Ramos (cell line): Measurements from ENCODE around the gene ZNF785.
"Not testable (repeated sequence)": the region's sequence is repeated elsewhere in the genome, so short reads cannot be mapped to it uniquely, and the experiment has no call there.

Experiments
- in situ Hi-C: fragments of 300-500 bp; cut with MboI; formaldehyde crosslinking; loops from one replicate; pipeline ENCODE4 v1.14.3; 2022; ENCODE audit warnings: low sequenced_read_pairs; ENCODE audit not compliant: unreplicated experiment

ZNF785 gene

DNA sequence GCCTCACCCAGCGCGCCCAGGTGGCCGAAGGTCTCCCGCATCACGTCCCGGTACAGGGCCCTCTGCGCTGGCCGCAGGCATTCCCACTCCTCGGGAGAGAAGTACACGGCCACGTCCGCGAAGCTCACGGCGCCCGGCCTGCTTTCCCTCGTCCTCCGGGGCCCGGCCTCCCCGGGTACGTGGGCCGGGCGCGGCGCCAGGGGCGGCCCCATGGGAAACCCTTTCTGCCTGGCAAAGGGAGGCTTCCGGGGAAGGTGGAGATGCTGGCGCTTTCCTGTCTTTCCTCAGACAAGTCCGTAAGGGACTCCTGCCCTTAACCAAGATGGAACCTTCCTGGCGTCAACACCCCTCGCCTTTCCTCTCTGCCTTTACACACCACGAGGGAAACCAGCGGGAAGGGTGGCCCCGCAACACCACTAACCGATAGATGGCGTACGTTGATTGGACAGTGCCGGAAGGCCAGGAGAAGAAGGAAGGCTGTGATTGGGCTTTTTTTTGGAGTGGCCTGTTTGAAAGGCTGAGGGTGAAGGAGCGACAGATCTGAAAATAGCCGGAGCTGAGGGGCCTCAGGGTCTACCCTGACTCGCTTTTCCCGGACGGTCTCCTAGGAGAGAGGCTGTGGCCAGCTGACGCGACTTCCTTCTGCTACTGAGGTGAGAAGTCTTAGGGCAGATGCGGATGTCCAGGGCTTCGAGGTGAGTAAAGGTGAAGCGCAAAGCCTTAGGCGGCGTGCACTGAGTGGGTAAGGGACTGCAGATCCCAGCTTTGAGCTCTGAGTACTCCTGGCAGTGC, at the start of gene ZNF785:
Gene ZNF785, minus strand, starts transcription at position 298 of the 792 bp plus-strand sequence. Its CDS starts 86 bp downstream, at position 212.
- in situ Hi-C loops: no loop called here

- in situ Hi-C loops: no loop called here
These were observed 48.0 kb upstream of the ZNF785 start for GRCh38 chr16:30633526-30633925.

DNA sequence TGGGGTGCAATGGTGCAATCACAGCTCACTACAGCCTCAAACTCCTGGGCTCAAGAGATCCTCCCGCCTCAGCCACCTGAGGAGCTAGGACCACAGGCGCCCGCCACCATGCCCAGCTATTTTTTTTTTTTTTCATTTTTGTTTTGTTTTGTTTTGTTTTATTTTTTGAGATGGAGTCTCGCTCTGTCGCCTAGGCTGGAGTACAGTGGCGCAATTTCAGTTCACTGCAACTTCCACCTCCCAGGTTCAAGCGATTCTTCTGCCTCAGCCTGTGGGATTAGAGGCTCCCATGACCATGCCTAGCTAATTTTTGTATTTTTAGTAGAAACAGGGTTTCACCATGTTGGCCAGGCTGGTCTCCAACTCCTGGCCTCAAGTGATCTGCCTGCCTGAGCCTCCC, 47.0 kb upstream of the ZNF785 start:
- in situ Hi-C loops: not testable (repeated sequence)

DNA sequence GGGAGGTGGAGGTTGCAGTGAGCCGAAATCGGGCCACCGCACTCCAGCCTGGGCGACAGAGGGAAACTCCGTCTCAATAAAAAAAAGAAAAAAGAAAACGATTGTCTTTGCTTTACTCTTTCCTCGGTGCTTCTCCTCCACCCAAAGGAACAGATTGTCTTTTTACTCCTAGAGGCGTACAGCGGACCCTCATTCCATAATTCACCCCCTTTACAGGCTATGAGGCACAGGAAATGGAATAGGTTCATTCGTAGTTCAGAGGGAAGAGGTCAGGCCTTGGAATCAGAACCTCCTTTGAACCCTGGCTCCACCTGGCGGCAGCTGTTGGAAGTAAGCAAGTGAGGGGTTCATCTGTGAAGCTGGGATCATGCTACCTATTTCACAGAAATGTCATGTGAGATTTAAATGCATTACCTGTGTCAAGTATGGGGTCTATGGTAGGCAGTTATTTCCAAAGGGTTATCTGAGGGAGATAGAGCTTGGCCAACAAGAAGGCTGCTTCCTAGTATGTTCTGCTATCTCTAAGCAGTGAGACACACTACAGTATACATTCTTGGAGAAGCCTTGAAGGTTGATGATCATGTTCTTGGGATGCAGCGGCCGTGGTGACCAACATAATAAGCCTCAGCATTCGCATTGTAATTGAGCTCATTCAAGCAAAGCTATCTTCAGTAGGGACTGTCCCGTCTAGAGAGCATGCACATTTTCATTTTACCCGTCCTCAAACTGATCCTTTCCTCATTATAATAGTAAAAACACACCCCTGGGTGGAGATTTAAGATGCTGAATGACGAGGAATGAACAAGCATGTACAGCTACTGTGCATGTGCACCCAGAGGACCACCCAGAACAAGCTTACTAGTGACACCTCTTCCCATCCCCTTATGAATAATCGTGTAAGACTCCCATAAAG, 43.4 kb upstream of the ZNF785 start:
- in situ Hi-C loops: no loop called here

- in situ Hi-C loops: no loop called here
These were observed 40.7 kb upstream of the ZNF785 start for GRCh38 chr16:30626236-30626635.

- in situ Hi-C loops: no loop called here
These were observed 38.2 kb upstream of the ZNF785 start for GRCh38 chr16:30623536-30624283.

DNA sequence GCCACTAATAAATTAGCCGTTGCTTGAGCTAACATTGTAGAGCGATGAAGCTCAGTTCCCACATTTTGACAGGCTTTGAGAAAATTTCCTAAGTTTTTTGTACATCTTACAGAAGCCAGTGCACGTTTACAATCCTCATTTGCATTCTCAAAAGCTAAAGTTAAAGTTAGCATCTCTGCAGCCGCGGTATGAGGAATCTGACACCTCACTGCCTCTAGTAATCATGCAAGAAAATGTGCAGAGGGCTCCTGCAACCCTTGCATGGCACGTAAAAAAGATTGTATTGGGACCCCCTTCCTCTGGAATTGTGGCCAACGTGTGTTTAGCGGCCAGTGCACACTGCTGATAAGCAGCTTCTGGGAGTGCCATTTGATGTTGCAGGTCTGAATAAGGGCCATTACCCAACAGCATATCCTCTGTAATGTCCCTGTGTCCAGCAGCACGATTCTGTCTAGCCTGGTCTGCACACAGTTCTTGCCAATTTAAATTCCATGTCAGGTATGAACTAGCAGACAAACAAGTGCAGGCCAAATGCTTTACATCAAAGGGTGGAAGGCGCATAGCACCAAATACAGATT, 37.0 kb upstream of the ZNF785 start:
- in situ Hi-C loops: no loop called here

- in situ Hi-C loops: no loop called here
These were observed 36.3 kb upstream of the ZNF785 start for GRCh38 chr16:30621765-30622164.

GRCh38 chr16:30620169-30620568, 34.7 kb upstream of the ZNF785 start:
- in situ Hi-C loops: no loop called here

DNA sequence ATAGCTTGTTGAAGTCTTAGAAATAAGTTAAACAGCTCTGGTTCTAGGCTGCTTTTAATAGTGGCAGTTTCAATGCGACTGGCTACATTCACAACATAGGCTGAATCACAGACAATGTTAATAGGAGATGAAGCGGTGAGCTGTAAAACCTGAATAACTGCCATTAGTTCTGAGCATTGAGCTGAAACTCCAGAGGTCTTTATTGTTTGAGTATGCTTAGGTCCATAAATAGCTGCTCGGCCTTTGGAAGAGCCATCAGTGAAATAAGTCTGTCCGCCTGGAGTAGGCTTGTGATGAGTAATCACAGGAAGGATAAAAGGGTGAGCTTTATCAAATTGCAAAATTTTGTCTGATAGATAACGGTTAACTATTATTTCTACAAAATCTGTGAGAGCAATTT, 34.1 kb upstream of the ZNF785 start:
- in situ Hi-C loops: loop anchor here (5.0 to 10.0 kb wide), 3 partner anchors 55 to 525 kb away; partner anchors contain the start of genes TBX6 and YPEL3

DNA sequence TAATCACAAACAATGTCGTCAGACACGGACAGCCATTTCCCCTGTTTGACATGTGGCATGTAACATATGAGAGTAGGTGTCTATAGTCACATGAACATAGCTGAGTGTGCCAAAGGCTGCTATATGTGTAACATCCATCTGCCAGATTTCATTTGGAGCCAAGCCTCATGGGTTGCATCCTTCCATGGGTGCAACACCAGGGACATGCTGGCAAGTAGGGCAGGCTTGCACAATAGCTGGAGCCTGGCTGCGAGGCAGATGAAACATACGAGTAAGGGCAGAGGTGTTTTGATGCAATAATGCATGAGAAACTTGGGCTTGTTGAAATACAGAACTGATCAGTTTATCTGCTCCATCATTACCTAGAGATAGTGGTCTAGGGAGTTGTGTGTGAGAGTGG, 33.7 kb upstream of the ZNF785 start:
- in situ Hi-C loops: loop anchor here (5.0 to 10.0 kb wide), 3 partner anchors 56 to 524 kb away; partner anchors contain the start of genes TBX6 and YPEL3

- in situ Hi-C loops: loop anchor here (5.0 to 10.0 kb wide), 3 partner anchors 59 to 521 kb away; partner anchors contain the start of genes TBX6 and YPEL3
These were observed 30.0 kb upstream of the ZNF785 start for GRCh38 chr16:30615358-30616091.

DNA sequence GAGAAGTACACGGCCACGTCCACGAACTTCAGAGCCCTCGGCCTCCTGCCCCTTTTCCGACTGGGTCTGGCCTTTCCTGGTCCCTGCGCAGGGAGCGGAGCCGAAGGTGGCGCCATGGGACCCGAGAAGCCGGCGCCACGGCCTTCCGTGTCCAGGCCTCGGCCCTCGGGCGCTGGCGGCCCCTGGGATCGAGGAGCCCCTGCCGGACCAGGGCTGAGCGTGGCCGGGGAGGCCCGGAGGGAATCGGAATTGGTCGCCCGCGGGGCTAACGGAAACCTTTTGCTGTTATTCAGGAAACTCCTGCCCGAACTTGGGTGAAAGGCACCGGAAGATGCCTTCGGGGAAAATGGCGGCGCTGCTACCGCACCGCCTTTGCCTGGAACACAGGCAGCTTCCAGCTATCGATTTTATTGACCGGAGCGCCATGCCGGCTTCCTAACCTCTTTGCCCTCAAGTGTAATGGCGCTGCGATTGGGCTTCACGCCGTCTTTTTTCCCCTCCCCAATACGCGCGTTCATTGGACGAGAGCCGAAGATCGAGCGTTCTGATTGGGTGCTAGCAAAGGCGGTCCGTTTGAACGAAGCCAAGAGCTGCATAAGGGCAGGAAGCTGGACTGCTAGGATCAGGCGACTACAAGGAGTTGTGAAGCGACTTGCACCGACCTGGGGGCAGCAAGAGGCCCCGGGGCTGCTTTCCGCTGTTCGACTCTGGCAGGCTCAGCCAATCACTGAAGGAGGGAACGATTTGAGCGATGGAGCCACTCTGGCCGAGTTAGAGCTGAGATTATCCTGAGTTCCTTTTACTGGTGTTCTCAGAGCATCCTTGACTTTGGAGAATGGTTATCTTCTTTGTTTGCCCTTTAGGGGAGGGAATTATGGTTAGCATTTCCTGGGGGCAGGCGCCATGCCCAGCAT, 24.7 kb upstream of the ZNF785 start, which contains the start of gene ZNF689:
Gene ZNF689, minus strand, starts transcription at position 464 of the 914 bp plus-strand sequence. Its CDS starts 348 bp downstream, at position 116.
- in situ Hi-C loops: loop anchor here (5.0 to 10.0 kb wide), 3 partner anchors 65 to 515 kb away; partner anchors contain the start of genes TBX6 and YPEL3

DNA sequence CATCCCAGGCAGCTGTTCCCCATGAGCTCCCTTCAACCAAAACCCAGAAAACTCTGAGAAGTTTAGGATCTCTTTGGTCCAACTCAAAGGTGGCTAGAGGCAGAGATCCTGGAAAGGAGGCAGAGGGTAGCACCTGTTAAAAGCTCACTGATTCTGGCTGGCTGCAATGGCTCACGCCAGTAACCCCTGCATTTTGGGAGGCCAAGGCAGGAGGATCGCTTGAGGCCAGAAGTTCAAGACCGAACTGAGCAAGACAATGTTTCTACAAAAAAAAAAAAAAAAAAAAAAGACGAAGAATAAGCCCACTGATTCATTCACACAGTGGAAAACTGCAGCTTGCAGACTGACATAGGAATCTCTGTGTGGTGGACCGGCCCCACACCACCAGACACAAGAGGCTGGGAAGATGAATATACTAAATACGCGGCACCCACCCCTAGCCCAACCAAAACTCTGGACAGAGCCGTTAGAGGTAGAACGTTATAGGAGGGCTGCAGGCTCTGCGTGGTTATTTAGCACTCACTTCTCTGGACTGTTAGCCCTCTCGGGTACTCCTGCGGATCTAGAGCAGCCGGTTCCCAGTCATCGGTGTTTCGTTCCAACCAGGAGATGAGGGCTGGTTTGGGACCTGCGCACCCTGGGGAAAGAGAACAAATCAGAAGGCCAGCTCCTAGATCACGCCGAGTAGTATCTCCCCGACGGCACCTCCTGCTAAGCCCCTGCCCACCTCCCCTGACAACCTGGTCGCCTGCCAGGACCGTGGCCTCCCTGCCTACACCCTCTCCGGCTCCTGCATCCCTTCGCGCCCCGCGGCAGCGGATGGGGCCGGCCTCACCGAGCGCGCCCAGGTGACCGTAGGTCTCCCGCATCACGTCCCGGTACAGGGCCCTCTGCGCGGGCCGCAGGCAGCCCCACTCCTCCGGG, 23.8 kb upstream of the ZNF785 start:
- in situ Hi-C loops: loop anchor here (5.0 kb wide), 1 partner anchor 187 kb away; no protein-coding TSS in a partner anchor

GRCh38 chr16:30606004-30606403, 20.5 kb upstream of the ZNF785 start:
- in situ Hi-C loops: loop anchor here (5.0 kb wide), 1 partner anchor 184 kb away; no protein-coding TSS in a partner anchor

GRCh38 chr16:30605158-30605557, 19.7 kb upstream of the ZNF785 start:
- in situ Hi-C loops: loop anchor here (5.0 kb wide), 1 partner anchor 183 kb away; no protein-coding TSS in a partner anchor
